ENCODE results near the gene CTTNBP2.

CTTNBP2 gene

DNA sequence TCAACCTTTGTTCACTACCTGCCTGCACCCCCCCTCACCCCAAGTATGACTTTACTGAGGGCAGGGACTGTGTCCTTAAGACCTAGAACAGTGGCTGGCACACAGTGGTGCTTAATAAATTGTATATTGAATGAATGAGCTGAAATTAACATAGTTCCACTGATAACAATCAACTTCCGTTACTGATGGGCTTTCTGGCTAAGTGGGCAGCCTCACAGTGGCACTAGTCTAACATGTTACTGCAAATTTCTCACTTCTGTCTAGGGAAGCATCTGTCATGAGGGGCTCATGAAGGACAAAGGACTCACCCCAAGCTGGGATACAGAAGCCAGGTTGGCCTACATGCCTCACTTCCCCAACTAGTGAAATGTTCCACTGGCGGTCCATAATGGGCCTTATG lies 79.3 kb downstream of the CTTNBP2 start:
- H3K27me3 Mint-ChIP-seq (ENCODE audit: low read depth): peaks cover 4% of the 10 kb centered on the region
- no peak overlapping the region for H3K27ac Mint-ChIP-seq
- H3K9me3 Mint-ChIP-seq: no peaks in the 10 kb centered on the region
- no peak overlapping the region for H3K4me3 Mint-ChIP-seq
- no peaks in the 10 kb centered on the region for H3K4me1 Mint-ChIP-seq (ENCODE audit: low read depth)
- no peaks in the 10 kb centered on the region for H3K36me3 Mint-ChIP-seq (ENCODE audit: low read depth)

DNA sequence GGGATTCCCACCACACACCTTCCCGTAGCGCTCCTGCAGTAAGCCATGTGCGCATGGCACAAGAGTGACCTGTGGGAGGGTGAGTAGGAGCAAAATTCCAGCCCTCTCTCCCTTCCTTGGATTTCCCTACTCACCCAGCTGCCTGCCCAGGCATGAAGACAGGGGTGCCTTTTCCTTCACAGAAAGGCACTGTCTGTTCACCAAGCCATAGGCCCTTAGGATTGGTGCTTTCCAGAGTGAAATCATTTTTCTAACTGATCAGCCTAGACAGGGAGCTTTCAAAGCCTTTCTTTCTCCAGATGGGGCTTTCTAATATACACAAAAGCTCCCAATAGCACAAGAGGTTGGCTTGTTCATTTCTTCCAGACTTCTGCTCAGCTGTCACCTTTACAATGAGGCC lies 79.7 kb downstream of the CTTNBP2 start:
- H3K4me3 Mint-ChIP-seq: no peak overlapping the region
- no peak overlapping the region for H3K27ac Mint-ChIP-seq
- no peaks in the 10 kb centered on the region for H3K4me1 Mint-ChIP-seq (ENCODE audit: low read depth)
- no peaks in the 10 kb centered on the region for H3K36me3 Mint-ChIP-seq (ENCODE audit: low read depth)
- H3K27me3 Mint-ChIP-seq (ENCODE audit: low read depth): peaks cover 4% of the 10 kb centered on the region
- no peaks in the 10 kb centered on the region for H3K9me3 Mint-ChIP-seq

DNA sequence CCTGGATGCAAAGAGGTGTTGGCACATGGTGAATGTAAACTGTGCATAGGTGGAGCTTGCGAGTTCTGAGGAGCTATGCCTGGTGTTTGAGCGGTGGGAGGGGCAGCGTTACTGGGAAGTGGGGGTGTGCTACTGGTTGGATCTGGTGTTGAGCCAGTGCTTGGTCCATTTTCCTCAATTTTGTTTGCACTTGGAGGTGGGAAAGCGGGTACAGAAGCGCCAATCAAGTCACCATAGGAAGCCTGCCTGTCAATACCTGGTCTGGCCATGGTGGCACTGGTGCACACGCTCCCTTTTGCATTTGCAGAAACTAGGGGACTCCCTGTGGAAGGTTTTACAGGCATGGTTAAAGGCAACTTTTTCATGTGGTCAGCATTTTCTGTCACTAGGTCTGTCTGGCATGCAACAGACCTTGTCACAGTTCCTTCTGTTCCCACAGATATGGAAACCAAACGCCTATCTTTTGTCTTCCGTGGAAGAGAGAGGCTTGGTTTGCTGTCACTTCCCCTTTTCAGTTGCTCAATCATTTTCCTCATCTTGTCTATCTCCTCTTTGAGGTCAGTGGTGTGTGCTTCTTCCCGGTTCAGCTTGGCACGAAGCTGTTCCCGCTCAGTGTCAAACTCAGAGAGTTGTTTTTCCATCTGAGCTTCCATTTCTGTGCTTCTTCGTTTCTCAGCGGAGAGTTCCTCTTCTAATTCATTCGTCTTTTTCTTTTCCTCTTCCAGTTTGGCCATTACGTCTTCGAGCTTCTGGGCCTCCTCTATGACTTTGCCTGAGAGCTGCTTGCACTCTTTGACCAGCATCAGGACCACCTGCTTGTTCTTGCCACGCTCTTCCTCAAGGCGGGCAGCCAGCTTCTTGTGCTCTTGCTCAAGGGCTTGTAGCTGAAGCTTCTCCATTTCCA lies 81.1 kb downstream of the CTTNBP2 start:
- Mint-ChIP-seq H3K4me3 (no peak overlapping the region), H3K27me3 (ENCODE audit: low read depth) (peaks cover 2% of the 10 kb centered on the region), H3K27ac (no peak overlapping the region), H3K36me3 (ENCODE audit: low read depth) (no peaks in the 10 kb centered on the region), H3K9me3 (no peaks in the 10 kb centered on the region), H3K4me1 (ENCODE audit: low read depth) (no peaks in the 10 kb centered on the region)

DNA sequence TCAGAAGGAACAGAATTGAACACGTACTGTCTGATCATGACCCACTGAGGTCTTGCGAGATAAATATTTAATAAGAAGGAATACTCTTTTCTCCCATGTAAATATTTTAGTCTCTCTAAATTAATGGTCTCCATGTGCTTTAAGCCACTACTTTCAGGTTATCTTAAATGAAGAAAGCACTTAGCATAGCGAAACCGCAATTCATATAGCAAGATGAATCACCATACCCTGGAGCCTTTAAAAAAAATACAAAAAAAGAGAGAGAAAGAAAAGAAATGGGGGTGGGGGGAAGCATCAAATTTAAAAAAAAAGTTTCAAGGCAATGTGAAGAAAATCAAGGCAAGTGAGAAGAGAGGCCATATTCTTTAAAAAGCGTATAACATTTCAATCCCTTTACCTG lies 82.5 kb downstream of the CTTNBP2 start:
- no peaks in the 10 kb centered on the region for H3K36me3 Mint-ChIP-seq (ENCODE audit: low read depth)
- no peaks in the 10 kb centered on the region for H3K4me1 Mint-ChIP-seq (ENCODE audit: low read depth)
- H3K9me3 Mint-ChIP-seq: no peaks in the 10 kb centered on the region
- H3K4me3 Mint-ChIP-seq: no peak overlapping the region
- H3K27ac Mint-ChIP-seq: no peak overlapping the region
- peaks cover 3% of the 10 kb centered on the region for H3K27me3 Mint-ChIP-seq (ENCODE audit: low read depth)

DNA sequence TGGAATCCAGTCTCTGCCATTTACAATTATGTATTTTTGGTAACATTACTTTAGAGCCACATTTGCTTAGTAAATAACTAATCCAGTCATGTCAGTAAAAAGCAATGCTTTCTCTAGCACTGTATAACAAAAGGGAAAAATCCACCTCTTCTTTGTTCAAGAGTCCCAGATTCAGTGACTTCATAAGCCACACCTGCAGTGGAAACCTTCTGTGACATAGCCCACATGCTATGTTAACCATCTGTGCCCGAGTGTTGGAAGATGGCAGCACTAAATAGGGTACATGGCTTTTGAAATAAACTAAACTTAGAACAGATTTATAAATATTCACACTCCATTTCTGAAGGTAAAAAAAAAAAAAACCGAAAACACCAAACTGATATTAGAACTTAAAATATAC lies 83.0 kb downstream of the CTTNBP2 start:
- Mint-ChIP-seq H3K4me3 (no peak overlapping the region), H3K4me1 (ENCODE audit: low read depth) (no peaks in the 10 kb centered on the region), H3K27me3 (ENCODE audit: low read depth) (peaks cover 3% of the 10 kb centered on the region), H3K9me3 (no peaks in the 10 kb centered on the region), H3K27ac (no peak overlapping the region), H3K36me3 (ENCODE audit: low read depth) (no peaks in the 10 kb centered on the region)

DNA sequence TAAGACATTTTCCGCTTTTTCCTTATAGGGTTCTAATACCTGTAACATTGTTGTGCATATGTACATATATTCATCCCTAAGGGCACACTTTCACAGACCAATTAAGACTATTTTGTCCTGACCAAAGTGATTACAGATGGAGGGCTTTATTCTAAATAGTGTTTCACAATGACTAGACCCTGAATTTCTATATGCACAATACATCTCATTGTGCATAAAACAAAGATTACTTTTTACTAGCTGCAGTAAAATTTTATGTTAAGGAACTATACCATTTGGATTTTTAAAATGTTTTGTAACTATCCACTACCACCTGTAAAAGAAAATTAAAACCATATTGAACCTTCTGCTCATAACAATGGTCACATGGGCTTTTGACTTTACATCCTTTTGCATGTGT lies 87.8 kb downstream of the CTTNBP2 start:
- Mint-ChIP-seq H3K27me3 (ENCODE audit: low read depth) (peaks cover 3% of the 10 kb centered on the region), H3K4me3 (no peak overlapping the region), H3K4me1 (ENCODE audit: low read depth) (no peaks in the 10 kb centered on the region), H3K27ac (no peak overlapping the region), H3K36me3 (ENCODE audit: low read depth) (no peaks in the 10 kb centered on the region), H3K9me3 (no peaks in the 10 kb centered on the region)

DNA sequence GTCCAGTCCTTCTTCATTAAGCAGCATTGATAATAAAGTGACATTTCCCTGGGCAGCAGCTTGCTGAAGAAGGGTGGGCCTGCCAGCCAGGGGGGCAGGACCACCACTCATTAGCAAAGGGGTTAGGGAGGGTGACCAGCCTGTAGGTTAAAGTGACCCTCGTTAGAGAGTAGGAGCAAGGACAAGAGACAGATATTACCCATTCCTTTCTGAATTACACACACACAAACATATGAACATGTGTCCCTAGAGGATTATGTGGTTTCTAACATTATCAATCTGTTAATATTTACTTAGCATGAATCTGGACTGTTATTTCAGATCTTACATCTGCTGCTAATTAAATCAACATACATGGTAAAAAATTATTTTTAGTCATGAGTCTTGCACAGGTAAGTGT lies 88.9 kb downstream of the CTTNBP2 start:
- Mint-ChIP-seq H3K4me1 (ENCODE audit: low read depth) (no peaks in the 10 kb centered on the region), H3K27me3 (ENCODE audit: low read depth) (peaks cover 3% of the 10 kb centered on the region), H3K9me3 (no peaks in the 10 kb centered on the region), H3K4me3 (no peak overlapping the region), H3K36me3 (ENCODE audit: low read depth) (no peaks in the 10 kb centered on the region), H3K27ac (no peak overlapping the region)

DNA sequence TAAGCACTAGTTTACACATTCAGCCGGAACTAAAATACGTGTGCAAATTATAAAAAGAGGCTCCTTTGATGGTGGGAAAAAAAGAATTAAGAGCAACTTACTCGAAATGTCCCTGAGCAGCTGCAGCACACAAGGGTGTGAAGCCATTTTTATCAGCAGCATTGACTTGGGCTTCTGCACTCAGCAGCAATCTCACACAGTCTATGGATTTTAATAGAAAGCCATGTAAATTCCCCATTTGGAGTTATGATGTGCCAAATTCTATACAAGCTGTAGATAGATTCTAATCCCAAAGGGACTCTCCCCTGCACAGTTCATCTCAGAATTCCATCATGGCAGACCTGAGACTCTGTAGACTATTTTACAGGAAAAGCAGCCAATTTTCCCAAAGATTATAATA lies 90.5 kb downstream of the CTTNBP2 start:
- Mint-ChIP-seq H3K4me1 (ENCODE audit: low read depth) (no peaks in the 10 kb centered on the region), H3K9me3 (no peaks in the 10 kb centered on the region)

DNA sequence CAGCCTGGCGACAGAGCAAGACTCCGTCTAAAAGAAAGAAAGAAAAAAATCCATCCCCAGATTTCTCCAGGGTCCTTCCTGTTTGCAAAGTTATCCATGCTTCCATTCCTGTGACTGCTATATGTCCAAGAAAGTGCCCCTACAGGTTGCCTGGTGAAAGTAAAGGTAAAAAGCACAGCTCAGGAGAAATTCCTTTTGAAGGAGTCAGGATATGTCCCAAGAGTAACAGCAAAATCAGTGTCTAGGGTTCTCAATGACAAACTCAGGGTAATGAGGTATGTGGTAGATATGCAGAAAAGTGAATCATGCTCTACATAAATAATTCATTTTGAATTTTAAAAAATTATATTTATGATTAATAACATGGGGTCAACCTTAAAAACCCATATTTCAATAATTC lies 91.5 kb downstream of the CTTNBP2 start:
- H3K9me3 Mint-ChIP-seq: no peaks in the 10 kb centered on the region
- H3K27ac Mint-ChIP-seq: no peak overlapping the region
- no peaks in the 10 kb centered on the region for H3K27me3 Mint-ChIP-seq (ENCODE audit: low read depth)
- H3K4me3 Mint-ChIP-seq: no peak overlapping the region
- no peaks in the 10 kb centered on the region for H3K4me1 Mint-ChIP-seq (ENCODE audit: low read depth)
- H3K36me3 Mint-ChIP-seq (ENCODE audit: low read depth): no peaks in the 10 kb centered on the region

More for the DNA sequence above, 90.5 kb downstream of the CTTNBP2 start:
- no peak overlapping the region for H3K4me3 Mint-ChIP-seq
- peaks cover 3% of the 10 kb centered on the region for H3K27me3 Mint-ChIP-seq (ENCODE audit: low read depth)
- no peak overlapping the region for H3K27ac Mint-ChIP-seq
- no peaks in the 10 kb centered on the region for H3K36me3 Mint-ChIP-seq (ENCODE audit: low read depth)

DNA sequence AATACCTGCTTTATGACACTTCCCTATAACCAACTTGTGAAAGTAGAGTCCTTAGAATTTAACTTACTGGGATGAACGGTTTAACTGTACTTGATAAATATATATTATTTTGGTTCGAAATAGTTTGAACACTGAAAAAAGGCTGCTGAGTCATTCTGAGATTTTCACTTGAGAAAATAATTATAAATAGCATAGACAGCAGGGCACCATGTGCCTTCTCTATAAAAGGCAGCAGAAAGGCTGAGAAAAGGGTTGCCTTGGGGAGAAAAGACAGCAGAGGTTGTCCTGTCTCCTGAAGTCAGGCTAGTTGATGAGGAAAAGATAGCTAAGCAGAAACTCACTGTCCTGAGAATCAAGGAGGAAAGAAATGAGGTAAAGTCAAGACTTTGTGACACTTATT lies 92.4 kb downstream of the CTTNBP2 start:
- no peaks in the 10 kb centered on the region for H3K27me3 Mint-ChIP-seq (ENCODE audit: low read depth)
- H3K27ac Mint-ChIP-seq: no peak overlapping the region
- no peaks in the 10 kb centered on the region for H3K4me1 Mint-ChIP-seq (ENCODE audit: low read depth)
- H3K36me3 Mint-ChIP-seq (ENCODE audit: low read depth): no peaks in the 10 kb centered on the region
- H3K9me3 Mint-ChIP-seq: no peaks in the 10 kb centered on the region
- H3K4me3 Mint-ChIP-seq: no peak overlapping the region

DNA sequence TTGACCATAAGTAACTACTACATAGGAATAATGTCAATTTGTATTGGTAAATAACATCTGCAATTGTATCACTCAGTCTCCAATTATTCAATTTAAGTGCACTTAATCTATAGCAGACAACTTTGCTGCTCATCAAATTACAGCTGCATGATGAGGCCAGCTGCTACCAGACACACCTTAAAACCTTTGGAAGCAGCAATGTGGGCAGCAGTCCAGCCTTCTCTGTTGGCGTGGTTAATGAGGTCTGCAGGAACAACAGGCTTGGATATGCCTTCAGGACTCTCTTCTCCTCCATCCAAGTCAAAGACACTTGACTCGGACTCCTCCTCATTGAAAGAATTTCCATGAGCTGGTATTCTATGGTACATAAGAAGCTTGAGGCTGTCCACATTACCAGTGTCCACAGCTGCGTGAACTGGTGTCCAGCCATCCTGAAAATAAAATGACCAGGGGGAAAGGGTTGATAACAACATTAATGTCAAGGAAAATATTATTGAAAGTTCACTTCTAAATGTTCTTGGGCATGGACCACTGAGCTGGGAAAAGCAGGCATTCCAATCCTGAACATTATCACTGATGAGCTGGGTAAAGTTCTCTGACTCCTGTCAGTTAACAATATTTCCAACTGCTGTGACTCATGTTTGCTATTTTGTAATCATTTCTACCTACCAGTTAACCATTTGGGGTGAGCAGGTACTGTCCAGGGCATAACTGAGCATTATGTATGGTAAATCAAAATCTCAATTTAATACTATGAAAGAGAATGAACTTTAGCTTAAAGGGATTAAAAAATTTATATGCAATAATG lies 95.7 kb downstream of the CTTNBP2 start:
- no peaks in the 10 kb centered on the region for H3K36me3 Mint-ChIP-seq (ENCODE audit: low read depth)
- no peaks in the 10 kb centered on the region for H3K27me3 Mint-ChIP-seq (ENCODE audit: low read depth)
- H3K4me1 Mint-ChIP-seq (ENCODE audit: low read depth): no peaks in the 10 kb centered on the region
- H3K4me3 Mint-ChIP-seq: no peak overlapping the region
- no peaks in the 10 kb centered on the region for H3K9me3 Mint-ChIP-seq
- no peak overlapping the region for H3K27ac Mint-ChIP-seq

DNA sequence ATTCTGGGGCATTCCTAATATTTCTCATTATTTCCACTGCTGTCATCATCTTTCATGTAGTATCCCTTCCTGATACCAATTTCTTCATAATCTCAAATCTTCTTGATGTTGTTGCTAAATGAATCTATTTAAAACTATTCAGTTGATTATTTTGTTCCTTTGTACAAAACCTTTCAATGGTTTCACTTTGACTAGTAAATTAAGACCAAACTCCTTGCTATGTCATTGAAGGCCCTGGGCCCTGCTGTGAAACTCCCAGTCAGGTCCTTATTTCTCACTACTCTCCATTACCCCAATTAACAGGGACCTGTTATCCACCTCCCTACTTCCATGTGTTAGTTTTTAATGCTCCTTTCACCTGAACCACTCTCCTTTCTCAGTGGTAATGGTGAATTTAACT lies 97.0 kb downstream of the CTTNBP2 start:
- H3K9me3 Mint-ChIP-seq: no peaks in the 10 kb centered on the region
- no peaks in the 10 kb centered on the region for H3K27me3 Mint-ChIP-seq (ENCODE audit: low read depth)
- no peaks in the 10 kb centered on the region for H3K36me3 Mint-ChIP-seq (ENCODE audit: low read depth)
- H3K27ac Mint-ChIP-seq: no peak overlapping the region
- no peaks in the 10 kb centered on the region for H3K4me1 Mint-ChIP-seq (ENCODE audit: low read depth)
- no peak overlapping the region for H3K4me3 Mint-ChIP-seq

DNA sequence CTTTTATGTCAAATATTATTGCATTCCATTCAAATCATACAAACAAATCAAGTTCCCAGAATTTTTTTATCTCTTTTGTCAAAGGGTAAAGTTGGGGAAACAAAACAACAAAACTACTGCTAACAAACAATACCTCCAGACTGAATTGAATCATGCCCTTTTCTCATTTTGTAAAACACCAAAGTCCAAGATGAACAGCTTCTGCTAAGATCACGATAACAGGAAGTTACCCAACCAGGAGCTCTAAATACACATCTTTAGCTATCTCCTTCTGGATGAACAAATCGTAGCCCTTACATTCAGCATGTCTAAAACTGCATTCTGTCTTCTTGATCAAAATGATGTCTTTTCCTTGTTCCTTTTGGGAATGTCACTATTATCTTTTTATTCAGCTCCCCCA lies 97.4 kb downstream of the CTTNBP2 start:
- Mint-ChIP-seq H3K27ac (no peak overlapping the region), H3K4me3 (no peak overlapping the region), H3K4me1 (ENCODE audit: low read depth) (no peaks in the 10 kb centered on the region), H3K36me3 (ENCODE audit: low read depth) (no peaks in the 10 kb centered on the region), H3K27me3 (ENCODE audit: low read depth) (no peaks in the 10 kb centered on the region), H3K9me3 (no peaks in the 10 kb centered on the region)

DNA sequence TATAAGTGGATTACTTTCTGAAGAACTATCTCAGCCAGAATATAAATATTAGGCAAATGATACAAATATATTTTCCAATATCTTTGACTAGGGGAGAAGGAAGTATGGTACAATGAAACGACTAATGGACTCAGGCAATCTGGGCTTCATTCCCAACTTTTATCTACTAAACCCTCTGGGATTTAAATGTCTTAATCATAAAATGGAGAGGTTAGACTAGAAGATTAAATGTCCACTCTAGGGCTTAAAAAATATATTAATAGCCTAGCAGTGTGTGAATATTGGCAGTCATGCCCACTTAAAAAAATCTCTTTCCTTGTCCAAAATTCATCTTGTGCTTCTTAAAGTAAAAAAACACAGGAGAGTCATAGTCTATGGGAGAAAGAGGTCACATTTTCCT lies 98.3 kb downstream of the CTTNBP2 start:
- Mint-ChIP-seq H3K36me3 (ENCODE audit: low read depth) (no peaks in the 10 kb centered on the region), H3K27ac (no peak overlapping the region), H3K9me3 (no peaks in the 10 kb centered on the region), H3K4me1 (ENCODE audit: low read depth) (no peaks in the 10 kb centered on the region), H3K27me3 (ENCODE audit: low read depth) (no peaks in the 10 kb centered on the region), H3K4me3 (no peak overlapping the region)

DNA sequence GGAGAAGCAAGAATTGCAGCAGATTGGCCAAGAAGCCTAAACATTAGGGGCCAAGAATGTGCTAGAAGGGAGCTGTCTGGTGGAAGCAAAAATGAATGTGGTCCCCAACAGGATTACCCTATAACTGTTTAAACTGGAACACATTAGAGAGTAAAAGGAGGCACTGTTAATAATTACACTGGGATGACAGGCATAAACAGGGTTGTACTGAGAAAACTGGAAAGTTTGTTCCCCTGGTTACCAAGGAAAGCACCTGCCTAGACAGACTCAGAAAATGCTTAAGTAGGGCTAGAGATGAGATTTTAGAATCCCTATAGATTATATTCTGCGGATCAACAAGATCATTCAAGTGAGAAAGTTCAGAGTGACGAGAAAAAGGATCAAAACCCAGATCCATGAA lies 100.8 kb downstream of the CTTNBP2 start:
- no peaks in the 10 kb centered on the region for H3K9me3 Mint-ChIP-seq
- H3K36me3 Mint-ChIP-seq (ENCODE audit: low read depth): no peaks in the 10 kb centered on the region
- no peaks in the 10 kb centered on the region for H3K27me3 Mint-ChIP-seq (ENCODE audit: low read depth)
- no peaks in the 10 kb centered on the region for H3K4me1 Mint-ChIP-seq (ENCODE audit: low read depth)
- no peak overlapping the region for H3K27ac Mint-ChIP-seq
- no peak overlapping the region for H3K4me3 Mint-ChIP-seq
